Activated T-helper 17 cell treated with anti-CD3 and anti-CD28 coated beads, Interleukin-2, amount 50 U/mL, for 72 hours (primary cell): ENCODE data around the gene GRID1. TPM values are rescaled to one million over a fixed set of nuclear protein-coding genes. Genes with fewer than 3 reads are reported as not detected.

ENCODE experiments used
- ATAC-seq: fragments of 150-1000 bp; cut with Tn5 transposase; replicated peaks from 2 replicates; pipeline ENCODE4 v1.10.0; 2021; ENCODE audit warnings: mild to moderate bottlenecking, moderate library complexity
- H3K27ac Mint-ChIP-seq: one replicate; pipeline ENCODE4 v1.8.0; 2022; ENCODE audit warnings: mixed read lengths
- H3K27me3 Mint-ChIP-seq: one replicate; pipeline ENCODE4 v1.8.0; 2022; ENCODE audit warnings: mixed read lengths
- H3K36me3 Mint-ChIP-seq: one replicate; pipeline ENCODE4 v1.8.0; 2022; ENCODE audit warnings: low read depth, mild to moderate bottlenecking, mixed read lengths
- H3K4me1 Mint-ChIP-seq: one replicate; pipeline ENCODE4 v1.8.0; 2022; ENCODE audit warnings: mixed read lengths
- H3K4me3 Mint-ChIP-seq: one replicate; pipeline ENCODE4 v1.8.0; 2022; ENCODE audit warnings: mild to moderate bottlenecking, mixed read lengths
- H3K9me3 Mint-ChIP-seq: one replicate; pipeline ENCODE4 v1.8.0; 2022; ENCODE audit warnings: mixed read lengths
- total RNA-seq, 2 donors: library from RNA; stranded (reverse); gene quantifications; one replicate each; pipeline ENCODE4 v1.2.3, GENCODE V29; 2022

GRID1 gene
- total RNA-seq, 2 donors from 2014 or later, result not detected

DNA sequence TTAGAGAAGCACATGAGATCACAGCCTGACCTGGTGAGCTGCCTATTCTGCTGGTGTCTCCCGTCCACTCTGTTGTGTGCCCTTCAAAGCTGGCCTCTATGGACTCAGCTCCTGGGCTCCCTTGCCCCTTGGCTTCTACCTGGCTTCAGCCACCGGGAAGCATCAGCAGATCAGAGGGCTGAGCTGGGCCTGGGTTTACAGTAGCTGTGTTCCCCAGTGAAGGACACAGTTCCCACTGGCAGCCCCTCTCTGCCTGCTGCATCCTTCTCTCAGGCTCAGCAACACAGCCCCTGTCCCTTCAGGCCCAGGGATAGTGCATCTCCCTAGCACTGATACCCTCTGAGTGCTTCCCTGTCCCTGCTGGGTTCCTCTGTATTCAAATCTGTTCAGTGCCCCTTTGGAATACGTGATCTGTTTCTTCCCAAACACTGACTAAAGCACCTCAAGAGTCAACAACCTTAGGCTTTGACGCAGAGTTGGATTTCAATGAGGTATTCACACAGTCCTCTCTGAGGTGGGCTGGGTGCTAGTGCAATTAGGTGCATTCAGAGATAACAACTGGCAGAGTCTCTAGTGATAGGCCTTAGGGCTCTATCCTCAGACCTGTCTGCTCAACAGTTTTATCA is 109.8 kb downstream of the GRID1 start:
- Mint-ChIP-seq H3K9me3 (no peaks in the 10 kb centered on the region), H3K36me3 (no peaks in the 10 kb centered on the region), H3K4me3 (no peak overlapping the region), H3K27me3 (peaks cover 7% of the 10 kb centered on the region), H3K27ac (no peak overlapping the region), H3K4me1 (no peaks in the 10 kb centered on the region)
- no peak for ATAC-seq

DNA sequence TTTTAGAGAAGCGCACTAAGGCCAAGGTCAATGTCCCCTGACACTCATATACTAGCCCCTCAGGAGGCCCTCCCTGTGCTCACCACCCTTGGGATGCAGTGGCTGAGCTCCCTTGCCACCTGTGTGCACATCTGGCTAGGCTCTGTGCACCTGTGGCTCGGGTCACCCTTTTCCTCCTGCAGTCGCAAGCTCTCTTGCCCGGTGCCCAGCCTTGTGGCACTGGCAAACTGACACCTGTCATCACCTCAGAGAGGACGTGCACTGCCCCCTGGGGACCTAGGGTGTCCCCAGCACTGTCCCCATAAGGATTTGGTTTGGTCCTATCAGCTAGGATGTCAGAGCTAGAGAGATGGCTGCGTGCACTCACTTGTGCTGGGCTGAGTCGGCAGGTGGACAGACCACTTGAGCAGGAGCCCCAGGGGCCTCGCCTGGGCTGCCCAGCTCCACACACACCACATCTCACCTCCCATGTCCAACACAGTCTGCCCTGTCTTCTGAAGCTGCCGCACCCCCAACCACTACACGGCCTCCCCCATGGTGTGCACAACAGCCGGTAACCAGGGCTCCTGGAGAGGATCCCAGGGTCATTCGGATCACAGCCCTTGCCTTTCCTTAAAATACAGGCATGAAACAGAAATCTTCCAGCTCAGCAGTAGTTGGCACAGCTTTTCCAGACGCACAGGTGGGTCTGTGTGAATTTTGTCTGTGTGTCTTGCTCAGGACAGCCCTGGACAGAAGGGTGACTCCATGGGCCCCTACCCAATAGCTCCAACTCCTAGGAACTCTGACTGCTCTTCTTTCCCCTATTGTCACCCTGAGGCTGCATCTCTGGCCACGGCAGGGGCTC is 111.0 kb downstream of the GRID1 start:
- no peaks in the 10 kb centered on the region for H3K4me1 Mint-ChIP-seq
- H3K27ac Mint-ChIP-seq, result no peak overlapping the region
- H3K36me3 Mint-ChIP-seq, result no peaks in the 10 kb centered on the region
- H3K4me3 Mint-ChIP-seq, result no peak overlapping the region
- ATAC-seq, result no peak
- H3K9me3 Mint-ChIP-seq, result no peaks in the 10 kb centered on the region
- peaks cover 7% of the 10 kb centered on the region for H3K27me3 Mint-ChIP-seq

DNA sequence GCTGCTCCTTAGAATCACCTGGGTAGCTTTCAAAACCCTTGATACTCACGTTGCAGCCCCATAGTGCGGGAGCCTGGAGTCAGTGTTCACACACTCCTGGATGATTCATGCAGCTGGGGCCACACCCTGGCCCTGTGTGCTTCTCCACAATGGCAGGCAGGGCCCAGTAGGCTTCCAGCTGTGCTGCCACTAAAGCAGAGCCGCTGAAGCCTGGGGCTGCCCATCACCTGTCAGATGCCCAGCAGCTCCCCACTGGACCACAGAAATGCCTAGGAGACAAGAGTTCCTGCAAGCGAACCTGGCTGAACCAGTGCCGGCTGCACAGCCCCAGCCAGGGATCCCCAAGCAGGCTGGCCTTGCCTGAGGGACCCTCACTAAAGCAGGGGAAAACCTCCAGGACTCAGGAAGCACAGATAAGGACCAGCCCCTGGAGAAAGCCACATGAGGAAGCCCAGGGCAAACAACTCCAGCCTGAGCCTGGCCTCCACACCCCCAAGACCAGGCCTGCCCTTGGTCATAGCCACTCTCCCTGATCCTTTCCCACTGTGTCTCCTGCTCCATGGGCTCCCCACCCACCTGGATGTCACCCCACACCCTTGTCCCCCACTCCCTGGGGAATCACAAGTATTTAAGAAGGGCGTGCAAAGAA is 111.9 kb downstream of the GRID1 start:
- no peak for ATAC-seq
- H3K4me1 Mint-ChIP-seq, result no peaks in the 10 kb centered on the region
- H3K9me3 Mint-ChIP-seq, result no peaks in the 10 kb centered on the region
- peaks cover 7% of the 10 kb centered on the region for H3K27me3 Mint-ChIP-seq
- H3K36me3 Mint-ChIP-seq, result no peaks in the 10 kb centered on the region
- H3K27ac Mint-ChIP-seq, result no peak overlapping the region
- no peak overlapping the region for H3K4me3 Mint-ChIP-seq

DNA sequence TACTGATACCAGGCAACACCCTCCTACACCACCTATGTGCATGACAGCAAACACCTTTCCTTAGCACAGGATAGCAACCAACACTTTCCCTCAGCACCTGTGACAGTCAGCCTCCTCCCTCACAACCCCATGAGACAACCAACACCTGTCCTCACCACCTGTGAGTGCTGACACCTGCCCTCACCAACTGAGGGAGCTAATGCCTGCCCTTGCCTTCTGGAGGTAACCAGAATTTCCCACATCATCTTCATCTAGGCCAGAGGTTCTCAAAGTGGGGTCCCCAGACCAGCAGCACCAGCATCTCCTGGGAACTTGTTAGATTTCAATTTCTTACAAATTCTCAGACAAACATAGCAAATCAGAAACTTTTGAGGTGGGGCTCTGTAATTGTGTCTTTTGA is 112.5 kb downstream of the GRID1 start:
- no peak for ATAC-seq
- H3K27ac Mint-ChIP-seq, result no peak overlapping the region
- H3K9me3 Mint-ChIP-seq, result no peaks in the 10 kb centered on the region
- H3K27me3 Mint-ChIP-seq, result peaks cover 7% of the 10 kb centered on the region
- no peaks in the 10 kb centered on the region for H3K4me1 Mint-ChIP-seq
- no peak overlapping the region for H3K4me3 Mint-ChIP-seq
- H3K36me3 Mint-ChIP-seq, result no peaks in the 10 kb centered on the region

DNA sequence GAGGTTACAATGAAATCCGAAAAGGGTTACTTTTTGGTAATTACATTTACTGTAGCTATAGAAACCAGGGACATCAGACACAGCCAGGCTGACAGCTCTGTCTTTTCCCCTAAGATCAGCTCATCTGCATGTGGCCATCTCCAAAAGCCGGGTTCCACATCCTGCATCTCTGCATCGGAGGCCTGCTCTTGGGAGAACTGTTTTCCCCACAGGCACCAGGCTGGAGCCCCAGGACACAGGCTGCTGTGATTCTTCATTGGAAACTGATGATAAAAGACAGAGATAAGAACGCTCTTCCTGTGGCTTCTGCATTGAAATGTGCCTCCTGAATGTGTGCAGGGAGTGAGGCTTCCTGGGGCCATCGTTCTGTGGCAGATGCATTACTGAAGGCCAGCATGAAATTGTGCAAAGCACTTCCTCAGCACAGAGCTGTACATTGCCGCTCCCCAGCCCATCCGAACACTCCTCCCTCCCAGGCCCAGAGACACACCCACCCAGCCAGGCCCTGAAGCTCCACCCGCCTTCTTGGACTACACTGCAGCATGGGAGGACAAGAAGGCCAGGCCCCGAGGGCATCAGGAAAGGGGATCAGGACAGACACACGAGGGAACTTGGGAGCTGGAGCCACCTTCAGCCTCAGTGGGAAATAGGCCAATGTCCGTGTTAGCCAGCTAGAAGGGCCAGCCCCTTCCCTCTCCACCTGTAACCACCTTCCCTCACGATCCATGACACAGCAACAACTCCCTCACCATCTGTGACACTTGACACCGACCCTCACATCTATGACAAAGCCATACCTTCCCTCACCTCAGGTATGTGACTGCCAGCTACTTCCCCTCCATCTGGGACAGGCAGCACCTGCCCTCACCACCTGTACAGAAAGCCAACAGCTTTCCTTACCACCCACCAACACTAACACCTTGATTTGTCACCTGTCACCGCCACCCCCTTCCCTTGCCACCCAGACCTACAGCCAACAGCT is 113.2 kb downstream of the GRID1 start:
- no peaks in the 10 kb centered on the region for H3K9me3 Mint-ChIP-seq
- H3K27ac Mint-ChIP-seq, result no peak overlapping the region
- no peaks in the 10 kb centered on the region for H3K4me1 Mint-ChIP-seq
- no peak overlapping the region for H3K4me3 Mint-ChIP-seq
- no peak for ATAC-seq
- peaks cover 7% of the 10 kb centered on the region for H3K27me3 Mint-ChIP-seq
- no peaks in the 10 kb centered on the region for H3K36me3 Mint-ChIP-seq

DNA sequence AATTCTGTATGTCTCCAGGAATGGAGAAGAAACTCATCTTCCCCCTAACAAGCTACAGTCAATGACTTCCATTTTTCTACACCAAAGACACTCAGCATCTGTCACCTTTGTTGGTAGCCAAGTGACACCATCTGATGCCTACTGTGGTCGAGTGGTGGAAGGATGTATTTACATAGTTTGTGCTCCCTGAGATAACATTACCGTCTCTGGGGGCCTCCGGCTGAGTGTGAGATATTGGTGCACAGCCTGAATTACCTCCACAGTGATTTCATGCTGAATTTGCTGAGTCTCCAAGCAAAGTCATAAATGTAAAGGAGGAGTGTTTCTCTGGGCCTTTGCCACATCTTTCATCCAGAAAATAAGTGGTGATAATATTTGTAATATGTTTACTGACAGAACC is 114.0 kb downstream of the GRID1 start:
- Mint-ChIP-seq H3K4me1 (no peaks in the 10 kb centered on the region), H3K27ac (no peak overlapping the region), H3K9me3 (no peaks in the 10 kb centered on the region), H3K36me3 (no peaks in the 10 kb centered on the region), H3K4me3 (no peak overlapping the region), H3K27me3 (peaks cover 10% of the 10 kb centered on the region)
- ATAC-seq, result no peak

DNA sequence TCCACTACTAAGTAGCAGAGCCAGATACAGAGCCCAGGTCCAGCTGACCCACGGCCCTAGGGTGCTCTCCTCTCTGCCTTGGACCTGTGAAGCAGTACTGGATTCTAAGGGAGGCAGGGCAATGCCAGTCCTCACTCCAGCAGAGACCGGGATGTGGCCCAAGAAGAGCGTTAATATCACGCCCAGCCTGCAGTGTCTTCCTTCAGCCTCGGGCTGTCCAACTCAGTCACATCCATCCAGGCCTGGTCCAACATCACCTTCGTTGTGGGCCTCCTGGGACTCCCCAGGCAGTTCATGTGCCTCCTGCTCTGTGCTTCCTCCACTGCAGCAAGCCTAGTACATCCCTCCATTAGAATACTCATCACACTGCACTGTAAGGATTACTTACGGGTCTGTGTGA is 114.5 kb downstream of the GRID1 start:
- Mint-ChIP-seq H3K27ac (no peak overlapping the region), H3K9me3 (no peaks in the 10 kb centered on the region), H3K27me3 (peaks cover 13% of the 10 kb centered on the region), H3K4me1 (no peaks in the 10 kb centered on the region), H3K4me3 (no peak overlapping the region), H3K36me3 (no peaks in the 10 kb centered on the region)
- ATAC-seq, result no peak

DNA sequence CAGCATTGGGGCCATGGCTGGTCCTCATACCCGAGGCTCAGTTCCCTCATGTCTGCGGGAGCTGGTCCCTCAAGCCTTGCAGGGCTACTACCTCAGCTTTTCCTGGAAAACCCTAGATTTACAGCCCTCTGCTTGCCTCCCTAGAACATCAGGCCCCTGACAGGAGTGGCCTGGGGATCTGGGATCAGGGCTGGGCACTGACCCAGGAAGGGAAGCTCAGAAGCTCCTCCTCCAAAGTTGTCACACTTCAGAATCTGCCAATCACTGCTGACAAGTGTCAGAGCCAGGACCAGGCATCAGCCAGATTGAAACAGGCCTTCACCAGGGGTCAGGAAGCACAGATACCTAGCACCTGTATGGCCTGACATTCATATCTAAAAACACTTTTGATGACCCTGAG is 115.2 kb downstream of the GRID1 start:
- Mint-ChIP-seq H3K9me3 (no peaks in the 10 kb centered on the region), H3K27me3 (peaks cover 18% of the 10 kb centered on the region), H3K36me3 (no peaks in the 10 kb centered on the region)

DNA sequence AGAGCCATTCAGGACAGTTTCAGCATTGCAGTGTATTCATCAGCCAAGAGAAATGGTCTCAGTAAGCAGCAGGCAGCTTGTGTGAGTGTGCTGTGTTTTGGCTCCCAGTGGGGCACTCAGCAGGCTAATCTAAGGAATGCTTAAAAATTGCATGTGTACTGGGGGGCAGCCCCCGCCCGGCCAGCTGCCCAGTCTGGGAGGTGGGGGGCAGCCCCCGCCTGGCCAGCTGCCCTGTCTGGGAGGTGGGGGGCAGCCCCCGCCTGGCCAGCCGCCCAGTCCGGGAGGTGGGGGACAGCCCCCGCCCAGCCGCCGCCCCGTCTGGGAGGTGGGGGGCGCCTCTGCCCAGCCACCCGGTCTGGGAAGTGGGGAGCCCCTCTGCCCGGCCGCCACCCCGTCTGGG is 116.2 kb downstream of the GRID1 start:
- H3K27ac Mint-ChIP-seq, result no peak overlapping the region
- no peak for ATAC-seq

More for the DNA sequence above, 115.2 kb downstream of the GRID1 start:
- no peak for ATAC-seq
- no peak overlapping the region for H3K4me3 Mint-ChIP-seq
- no peaks in the 10 kb centered on the region for H3K4me1 Mint-ChIP-seq
- H3K27ac Mint-ChIP-seq, result no peak overlapping the region

DNA sequence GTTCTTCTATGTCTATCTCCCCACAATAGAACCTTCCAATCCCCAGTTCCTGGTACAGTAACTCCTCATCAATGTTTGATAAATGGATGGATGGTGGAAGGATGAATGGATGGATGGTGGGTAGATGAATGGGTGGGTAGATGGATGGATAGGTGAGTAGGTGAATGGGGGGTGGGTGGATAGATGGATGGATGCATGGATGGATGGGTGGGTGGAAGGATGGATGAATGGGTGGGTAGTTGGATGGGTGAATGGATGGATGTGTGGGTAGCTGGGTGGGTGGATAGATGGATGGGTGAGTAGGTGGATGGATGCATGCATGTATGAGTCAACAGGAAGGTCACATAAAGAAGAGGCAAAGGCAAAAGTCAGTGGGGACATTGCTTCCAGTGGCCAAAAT is 116.8 kb downstream of the GRID1 start:
- H3K27me3 Mint-ChIP-seq, result peaks cover 14% of the 10 kb centered on the region
- no peaks in the 10 kb centered on the region for H3K9me3 Mint-ChIP-seq
- no peaks in the 10 kb centered on the region for H3K4me1 Mint-ChIP-seq
- no peak overlapping the region for H3K27ac Mint-ChIP-seq
- no peak for ATAC-seq
- no peaks in the 10 kb centered on the region for H3K36me3 Mint-ChIP-seq
- H3K4me3 Mint-ChIP-seq, result no peak overlapping the region

More for the DNA sequence above, 116.2 kb downstream of the GRID1 start:
- Mint-ChIP-seq H3K4me3 (no peak overlapping the region), H3K9me3 (no peaks in the 10 kb centered on the region), H3K4me1 (no peaks in the 10 kb centered on the region), H3K27me3 (peaks cover 14% of the 10 kb centered on the region), H3K36me3 (no peaks in the 10 kb centered on the region)

DNA sequence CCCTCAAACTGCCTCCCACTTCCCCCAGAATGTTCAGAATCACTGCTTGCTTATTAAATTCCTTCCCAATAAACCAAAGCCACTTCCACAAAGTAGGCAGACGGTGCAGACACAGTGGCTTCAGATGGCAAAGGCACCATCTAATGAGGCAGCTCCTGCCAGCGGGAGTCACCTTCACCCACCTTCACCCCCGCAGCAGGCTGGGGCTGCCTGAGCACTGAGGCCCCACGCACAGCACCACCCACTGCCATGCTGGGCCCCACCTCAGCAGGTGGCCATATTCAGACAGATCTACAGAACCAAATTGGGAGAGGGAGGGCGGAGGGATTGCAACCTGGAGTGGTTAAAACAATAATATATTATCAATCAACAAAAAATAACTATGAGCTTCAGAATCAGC is 118.5 kb downstream of the GRID1 start:
- no peaks in the 10 kb centered on the region for H3K9me3 Mint-ChIP-seq
- H3K36me3 Mint-ChIP-seq, result no peaks in the 10 kb centered on the region
- peaks cover 11% of the 10 kb centered on the region for H3K27me3 Mint-ChIP-seq
- H3K4me1 Mint-ChIP-seq, result no peaks in the 10 kb centered on the region
- no peak for ATAC-seq
- H3K4me3 Mint-ChIP-seq, result no peak overlapping the region
- H3K27ac Mint-ChIP-seq, result no peak overlapping the region

DNA sequence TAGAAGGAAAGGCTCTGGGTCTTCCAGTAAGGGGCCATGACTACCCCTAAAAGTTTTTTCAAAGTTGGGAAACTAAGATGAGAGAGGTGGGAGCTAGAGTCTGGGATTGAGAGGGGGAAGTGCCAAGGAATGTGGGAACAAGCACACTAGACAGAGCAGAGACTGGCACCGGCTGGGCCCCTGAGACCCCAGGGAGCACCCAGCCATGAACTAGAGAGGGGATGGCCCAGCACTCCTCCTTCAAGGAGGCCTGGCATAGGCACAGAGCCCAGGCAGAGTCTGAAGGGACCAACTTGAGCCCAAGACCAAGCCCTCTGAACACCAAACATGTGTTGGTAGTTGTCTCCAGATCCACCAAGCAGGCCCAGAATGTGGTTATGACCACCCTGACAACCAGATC is 119.0 kb downstream of the GRID1 start:
- Mint-ChIP-seq H3K27me3 (peaks cover 11% of the 10 kb centered on the region), H3K27ac (no peak overlapping the region), H3K4me3 (no peak overlapping the region), H3K36me3 (no peaks in the 10 kb centered on the region), H3K9me3 (no peaks in the 10 kb centered on the region), H3K4me1 (no peaks in the 10 kb centered on the region)
- ATAC-seq, result no peak

DNA sequence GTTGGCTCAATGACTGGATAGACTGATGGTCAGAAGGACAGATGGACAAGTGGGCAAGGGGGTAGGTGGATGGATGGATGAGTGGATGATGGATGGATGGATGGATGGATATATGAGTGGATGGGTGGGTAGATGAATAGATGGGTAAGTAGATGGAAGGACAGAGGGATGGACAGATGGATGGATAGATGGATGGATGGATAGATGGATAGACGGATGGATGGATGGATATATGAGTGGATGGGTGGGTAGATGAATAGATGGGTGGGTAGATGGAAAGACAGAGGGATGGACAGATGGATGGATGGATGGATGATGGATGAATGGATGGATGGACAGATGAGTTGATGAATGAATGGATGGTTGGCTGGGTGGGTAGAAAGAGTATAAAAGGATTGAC is 119.5 kb downstream of the GRID1 start:
- no peak for ATAC-seq
- Mint-ChIP-seq H3K9me3 (no peaks in the 10 kb centered on the region), H3K27me3 (peaks cover 11% of the 10 kb centered on the region), H3K36me3 (no peaks in the 10 kb centered on the region), H3K4me3 (no peak overlapping the region), H3K27ac (no peak overlapping the region), H3K4me1 (no peaks in the 10 kb centered on the region)

DNA sequence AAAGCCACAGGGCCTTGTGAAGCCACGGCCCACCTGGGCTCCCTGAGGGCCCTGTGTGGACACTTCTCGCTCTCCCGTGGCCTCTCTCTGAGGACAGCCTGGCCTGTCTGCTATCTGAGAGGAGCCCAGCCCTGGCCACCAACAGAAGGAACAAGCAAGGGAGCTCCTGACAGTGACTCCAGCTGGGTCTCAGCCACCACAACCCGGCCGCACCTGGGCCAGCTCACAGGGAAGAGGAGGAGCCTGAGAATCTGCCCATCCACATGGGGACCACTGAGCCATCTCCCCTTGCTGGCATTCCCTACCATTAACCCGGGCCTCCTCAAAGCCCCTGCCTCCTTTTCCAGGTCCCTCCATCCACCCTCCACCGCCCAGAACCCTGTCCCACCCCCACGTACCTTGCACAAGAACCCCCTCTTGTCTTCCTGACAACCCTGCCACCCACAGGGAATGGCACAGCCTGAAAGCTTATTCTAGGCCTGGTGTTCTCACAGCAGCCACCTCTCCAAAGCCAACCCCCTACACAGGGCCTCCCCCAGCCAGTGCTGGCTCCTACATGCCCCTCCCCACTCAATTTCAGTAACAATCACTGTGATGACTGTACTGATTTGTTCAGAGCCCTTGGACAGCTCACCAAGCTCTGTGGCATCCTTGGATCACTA is 120.2 kb downstream of the GRID1 start:
- Mint-ChIP-seq H3K27me3 (peaks cover 11% of the 10 kb centered on the region), H3K4me3 (no peak overlapping the region), H3K36me3 (no peaks in the 10 kb centered on the region), H3K27ac (no peak overlapping the region), H3K9me3 (no peaks in the 10 kb centered on the region), H3K4me1 (no peaks in the 10 kb centered on the region)
- no peak for ATAC-seq
